ENCODE data around the gene DCP1B.

- TF ChIP-seq CTCF (IDR thresholded peaks at IDR 0.05; ENCODE audit: low read depth, low read length): no peak
- TF ChIP-seq EZH2phosphoT487 (IDR thresholded peaks at IDR 0.05; ENCODE audit: low read depth): no peak
Measured at GRCh38 chr12:1934068-1934467, 70.2 kb downstream of the DCP1B start.
